DMS53 treated with DMSO at 0.1 percent for 48 hours (cell line): ENCODE data around the gene ANXA5.

Experiments
- DNase-seq: peaks from one replicate; lab custom pipeline; 2025; ENCODE audit not compliant: unreplicated experiment; lab: John Stamatoyannopoulos, UW

The ANXA5 gene

GRCh38 chr4:121712001-121712651 is 15.3 kb upstream of the ANXA5 start:
- DNase-seq = no peak

DNA sequence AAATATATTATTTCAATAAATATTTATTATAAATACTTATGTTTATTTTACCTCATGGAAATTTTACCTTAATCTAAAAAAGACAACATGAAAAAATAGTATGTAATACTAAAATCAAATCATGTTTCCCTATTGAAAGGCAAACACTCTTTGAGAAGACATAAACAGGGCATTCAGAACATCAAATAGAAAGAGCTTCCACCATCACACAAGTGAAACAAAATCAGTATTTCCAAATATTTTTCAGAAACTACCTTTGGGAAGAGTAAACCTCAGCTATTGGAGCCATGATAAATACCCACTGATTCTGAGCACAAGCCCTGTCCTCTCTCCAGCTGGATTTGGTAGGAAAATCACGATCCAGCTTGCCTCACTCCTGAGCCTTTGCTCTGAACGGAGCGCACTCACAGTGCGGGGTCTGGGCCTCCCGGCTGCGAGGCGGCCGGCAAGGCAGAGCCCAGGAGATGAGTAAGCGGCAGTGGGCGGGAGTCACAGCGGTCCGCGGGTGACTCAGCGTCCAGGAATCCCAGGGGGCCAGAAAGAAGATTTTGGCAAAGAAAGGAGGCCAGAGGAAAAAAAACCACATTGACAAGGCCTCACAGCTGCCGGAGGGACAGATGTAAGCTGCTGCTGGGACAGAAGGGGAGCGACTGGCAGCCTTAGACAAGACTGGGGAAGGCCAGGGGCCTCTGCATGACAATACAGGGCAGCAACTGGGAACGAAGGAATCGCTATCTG is 14.7 kb upstream of the ANXA5 start:
- peak; percentile 18 for DNase-seq

- DNase-seq = no peak
Measured at GRCh38 chr4:121709766-121710405, 13.1 kb upstream of the ANXA5 start.

GRCh38 chr4:121707344-121707743 is 10.6 kb upstream of the ANXA5 start:
- no peak for DNase-seq

GRCh38 chr4:121706595-121707021 is 9.8 kb upstream of the ANXA5 start:
- DNase-seq = no peak

DNA sequence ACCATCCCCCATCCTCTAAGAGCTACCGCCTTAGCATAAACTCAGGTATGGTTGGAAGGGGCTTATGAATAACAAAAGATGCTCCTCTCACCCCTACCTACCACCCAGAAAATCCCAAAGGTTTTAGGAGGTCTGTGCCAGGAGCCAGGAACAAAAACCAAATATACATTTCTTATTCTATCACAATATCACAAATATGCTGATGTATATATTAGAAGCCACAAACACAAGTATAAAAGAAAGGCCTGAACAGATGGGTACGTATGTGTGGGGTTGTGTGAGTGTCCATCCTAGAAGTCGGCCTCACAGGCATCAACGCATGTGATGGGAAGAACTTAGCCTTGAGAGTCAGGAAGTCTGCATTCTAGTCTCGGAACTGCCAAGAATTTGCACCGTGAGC is 8.7 kb upstream of the ANXA5 start:
- no peak for DNase-seq

GRCh38 chr4:121702136-121702535 is 5.4 kb upstream of the ANXA5 start:
- no peak for DNase-seq

DNA sequence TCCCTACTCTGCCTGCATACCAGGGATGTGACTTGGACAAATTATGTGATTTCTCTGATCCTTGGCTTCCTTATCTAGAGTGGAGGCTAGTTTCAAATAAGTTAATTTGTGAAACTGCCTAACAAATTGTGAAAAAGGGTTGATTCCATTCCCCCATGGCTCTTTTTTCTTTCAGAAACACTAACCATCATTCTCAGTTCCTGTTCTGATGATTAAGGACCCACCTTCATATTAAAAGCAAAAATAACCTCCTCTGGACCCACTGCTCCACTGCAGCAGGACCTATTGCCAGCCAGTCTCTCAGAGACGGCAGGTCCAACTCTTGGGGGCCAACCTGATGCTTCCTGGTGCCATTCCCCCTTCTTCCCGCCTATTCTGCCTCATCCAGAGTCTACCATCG is 4.5 kb upstream of the ANXA5 start:
- no peak for DNase-seq

- DNase-seq = no peak
Measured at GRCh38 chr4:121698236-121698671, 1.5 kb upstream of the ANXA5 start.

GRCh38 chr4:121697564-121697963 is 784 bp upstream of the ANXA5 start:
- no peak for DNase-seq

DNA sequence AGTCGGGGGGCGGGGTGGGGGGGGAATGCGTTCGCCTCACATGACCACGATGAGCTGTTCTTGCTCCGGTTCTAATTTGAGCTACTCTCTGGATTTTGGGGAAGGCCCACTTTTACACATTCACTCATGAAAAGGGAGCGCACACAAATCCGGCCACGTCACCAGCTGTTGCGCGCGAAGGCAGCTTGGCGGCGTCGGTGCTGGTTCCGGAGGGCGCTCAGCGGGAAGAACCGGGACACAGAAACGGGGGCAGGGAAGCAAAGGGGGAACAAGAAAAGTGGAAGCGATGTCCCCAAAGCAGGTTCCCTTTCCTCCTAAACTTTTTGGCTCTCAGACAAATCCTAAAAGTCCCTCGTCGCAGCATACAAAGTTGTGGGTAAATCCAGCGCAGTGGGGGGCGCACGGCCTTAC is 605 bp downstream of the ANXA5 start:
- peak; percentile 16 for DNase-seq

- no peak for DNase-seq
Measured at GRCh38 chr4:121693886-121694285, 2.9 kb downstream of the ANXA5 start.

DNA sequence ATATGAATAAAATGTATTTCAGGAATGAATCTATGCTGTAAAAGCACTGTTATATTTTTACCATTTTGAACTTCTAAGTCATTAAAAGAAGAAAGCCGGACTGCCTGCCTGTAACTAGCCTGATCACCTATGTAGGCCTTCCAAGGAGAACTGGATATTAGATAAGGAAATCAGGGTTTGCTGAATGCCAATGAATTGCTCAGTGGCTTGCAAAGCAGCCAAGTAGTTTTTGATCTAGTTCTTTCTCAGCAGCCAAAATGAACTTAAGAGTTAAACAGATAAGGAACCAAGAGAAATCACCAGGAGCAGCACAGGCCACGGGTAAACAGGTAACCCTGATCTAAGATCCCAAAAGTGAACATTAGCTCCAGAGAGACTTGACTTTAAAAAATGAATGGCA is 3.3 kb downstream of the ANXA5 start:
- no peak for DNase-seq

DNA sequence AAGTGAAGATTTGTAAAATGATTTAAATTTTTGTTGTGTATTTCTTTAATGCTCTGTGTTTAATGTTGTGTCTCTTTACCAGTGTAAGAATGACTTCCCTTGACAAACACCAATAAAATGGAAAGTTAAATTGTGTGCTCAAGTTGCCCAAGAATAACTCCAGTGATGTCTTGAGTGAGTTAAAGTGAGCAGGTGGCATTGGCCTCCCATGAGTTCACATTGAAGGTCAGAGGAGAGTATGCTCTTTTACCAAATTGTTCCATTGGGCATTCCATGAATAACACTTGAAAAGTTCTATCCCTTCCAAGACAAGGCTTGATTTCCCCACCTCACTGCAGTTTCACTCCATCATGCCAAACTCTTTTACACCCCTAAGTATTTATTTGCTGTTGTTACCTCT is 4.5 kb downstream of the ANXA5 start:
- no peak for DNase-seq

DNA sequence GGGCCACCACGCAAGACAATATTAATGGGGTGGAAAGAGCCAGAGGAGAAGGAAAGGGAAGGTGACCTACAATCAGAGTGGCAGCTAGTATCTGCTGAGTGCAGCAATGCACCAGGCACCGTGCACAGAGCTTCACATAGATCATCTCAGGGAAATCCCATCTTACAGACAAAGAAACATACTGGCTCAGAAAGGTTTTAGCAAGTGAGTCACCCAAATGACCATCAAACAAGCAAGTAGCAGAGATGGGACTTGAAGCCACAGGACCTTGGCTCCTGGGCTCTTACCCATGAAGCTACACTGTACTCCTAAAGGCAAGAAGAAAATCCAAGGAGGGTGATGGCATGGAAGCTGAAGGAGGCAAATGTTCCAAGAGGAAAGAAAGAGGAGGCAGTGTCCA is 6.8 kb downstream of the ANXA5 start:
- DNase-seq = no peak

DNA sequence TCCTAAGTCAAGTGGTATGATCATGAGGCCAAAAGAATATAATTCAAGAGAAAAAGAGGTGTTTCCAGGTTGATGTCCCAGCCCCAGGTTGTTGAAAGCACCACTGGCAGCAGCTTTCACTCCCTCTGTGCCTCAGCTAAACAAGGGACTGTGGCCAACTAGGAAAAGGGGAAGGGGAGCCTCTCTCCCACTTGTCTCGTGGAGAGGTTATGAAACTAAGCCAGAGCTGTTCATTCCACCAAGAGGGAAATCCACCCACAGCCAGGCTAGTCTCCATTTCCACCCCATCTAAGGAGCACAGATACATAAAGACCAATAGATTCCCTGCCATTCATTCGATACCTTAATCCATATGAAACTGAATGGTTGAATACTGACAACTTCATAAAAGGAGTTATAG is 8.1 kb downstream of the ANXA5 start:
- no peak for DNase-seq

GRCh38 chr4:121688261-121688660 is 8.5 kb downstream of the ANXA5 start:
- DNase-seq = no peak

GRCh38 chr4:121686255-121686654 is 10.5 kb downstream of the ANXA5 start:
- no peak for DNase-seq

GRCh38 chr4:121685257-121685656 is 11.5 kb downstream of the ANXA5 start:
- no peak for DNase-seq

GRCh38 chr4:121684561-121684960 is 12.2 kb downstream of the ANXA5 start:
- DNase-seq = no peak

- DNase-seq = no peak
Measured at GRCh38 chr4:121684016-121684415, 12.8 kb downstream of the ANXA5 start.

DNA sequence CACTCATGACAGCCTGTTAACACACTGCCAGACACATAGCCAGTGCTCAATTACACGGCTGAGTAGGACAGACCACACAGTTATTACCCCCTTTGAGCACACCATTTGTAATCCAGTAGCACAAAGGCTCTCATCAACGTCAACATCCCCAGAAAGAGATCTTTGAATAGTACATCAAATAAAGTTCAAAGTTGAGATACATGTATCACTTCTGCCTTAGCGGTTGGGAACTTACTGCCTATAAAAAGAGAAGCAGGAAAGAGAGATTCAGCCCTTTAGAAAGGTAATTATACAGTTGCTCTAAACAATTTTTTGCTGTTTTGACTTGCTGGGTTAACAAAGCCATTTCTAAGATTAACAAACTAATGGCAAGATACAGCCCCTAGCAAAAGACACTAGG is 16.2 kb downstream of the ANXA5 start:
- no peak for DNase-seq
